KOPT-K1 (cell line): ENCODE results near the gene TKT.
"Not testable (repeated sequence)": the region's sequence is repeated elsewhere in the genome, so short reads cannot be mapped to it uniquely, and the experiment has no call there.

ENCODE experiments used
- H3K27ac ChIP-seq: fragments of 200-600 bp; sonication (generic); 2 replicates; pipeline ENCODE4 v1.5.1; 2016; ENCODE audit warnings: antibody characterized with exemption, mild to moderate bottlenecking, low read depth, low read length; ENCODE audit not compliant: poor library complexity, severe bottlenecking
- H3K36me3 ChIP-seq: fragments of 200-600 bp; sonication (generic); 2 replicates; pipeline ENCODE4 v1.5.1; 2017; ENCODE audit warnings: antibody characterized with exemption, mild to moderate bottlenecking, low read length, moderate library complexity; ENCODE audit not compliant: insufficient read depth
- H3K9me3 ChIP-seq: fragments of 200-600 bp; sonication (generic); 2 replicates; pipeline ENCODE4 v1.5.1; 2017; ENCODE audit warnings: antibody characterized with exemption, low read length, mild to moderate bottlenecking; ENCODE audit not compliant: insufficient read depth, poor library complexity, severe bottlenecking

The TKT gene

GRCh38 chr3:53269888-53270880 is 14.4 kb upstream of the TKT start:
- Histone ChIP-seq H3K9me3 (no peaks in the 10 kb centered on the region), H3K27ac (peak overlapping the region; percentile 63), H3K36me3 (no peaks in the 10 kb centered on the region)

GRCh38 chr3:53269193-53269592 is 13.4 kb upstream of the TKT start:
- not testable (repeated sequence) for H3K27ac ChIP-seq, H3K36me3 ChIP-seq, H3K9me3 ChIP-seq

- H3K36me3 ChIP-seq = no peaks in the 10 kb centered on the region
- no peaks in the 10 kb centered on the region for H3K9me3 ChIP-seq
- no peak overlapping the region for H3K27ac ChIP-seq
These were observed 11.9 kb upstream of the TKT start for GRCh38 chr3:53267766-53268165.

- no peak overlapping the region for H3K27ac ChIP-seq
- H3K36me3 ChIP-seq = no peaks in the 10 kb centered on the region
- H3K9me3 ChIP-seq = no peaks in the 10 kb centered on the region
These were observed 8.9 kb upstream of the TKT start for GRCh38 chr3:53264718-53265117.

- Histone ChIP-seq H3K36me3 (no peaks in the 10 kb centered on the region), H3K27ac (no peak overlapping the region), H3K9me3 (no peaks in the 10 kb centered on the region)
These were observed 8.1 kb upstream of the TKT start for GRCh38 chr3:53263907-53264306.

GRCh38 chr3:53261712-53262111 is 5.9 kb upstream of the TKT start:
- Histone ChIP-seq H3K36me3 (no peaks in the 10 kb centered on the region), H3K9me3 (no peaks in the 10 kb centered on the region), H3K27ac (no peak overlapping the region)

- Histone ChIP-seq H3K9me3 (no peaks in the 10 kb centered on the region), H3K27ac (no peak overlapping the region), H3K36me3 (no peaks in the 10 kb centered on the region)
These were observed 4.5 kb upstream of the TKT start for GRCh38 chr3:53260286-53260785.

GRCh38 chr3:53259427-53260259 is 3.8 kb upstream of the TKT start:
- Histone ChIP-seq H3K36me3 (no peaks in the 10 kb centered on the region), H3K27ac (no peak overlapping the region), H3K9me3 (no peaks in the 10 kb centered on the region)

GRCh38 chr3:53258600-53259426 is 3.0 kb upstream of the TKT start:
- H3K27ac ChIP-seq = no peak overlapping the region
- H3K9me3 ChIP-seq = no peaks in the 10 kb centered on the region
- H3K36me3 ChIP-seq = peaks cover 4% of the 10 kb centered on the region; the same call in 1 of the 2 replicates

- Histone ChIP-seq H3K36me3 (peaks cover 16% of the 10 kb centered on the region), H3K27ac (no peak overlapping the region)
These were observed 1.6 kb upstream of the TKT start for GRCh38 chr3:53257465-53257864.

GRCh38 chr3:53256704-53257055 is 858 bp upstream of the TKT start:
- Histone ChIP-seq H3K36me3 (peaks cover 18% of the 10 kb centered on the region), H3K27ac (peak overlapping the region; percentile 93), H3K9me3 (no peaks in the 10 kb centered on the region)

More at GRCh38 chr3:53257465-53257864, 1.6 kb upstream of the TKT start:
- no peaks in the 10 kb centered on the region for H3K9me3 ChIP-seq

GRCh38 chr3:53255423-53255774 is 423 bp downstream of the TKT start:
- Histone ChIP-seq H3K36me3 (peaks cover 25% of the 10 kb centered on the region), H3K27ac (peak overlapping the region; percentile 93), H3K9me3 (no peaks in the 10 kb centered on the region)

GRCh38 chr3:53254509-53255422 is 1.1 kb downstream of the TKT start:
- H3K36me3 ChIP-seq = peaks cover 25% of the 10 kb centered on the region
- H3K27ac ChIP-seq = peak overlapping the region; percentile 93
- no peaks in the 10 kb centered on the region for H3K9me3 ChIP-seq
